Left forelimb (tissue), 1 donor: Measurements from ENCODE around the gene MYO9A.

Experiments used
- DNase-seq: peaks from one replicate; pipeline ENCODE4 v3.0.0-alpha.2; 2018; ENCODE audit warnings: low spot score

MYO9A gene

GRCh38 chr15:71957026-71957425, 160.9 kb downstream of the MYO9A start:
- DNase-seq, result no peak

GRCh38 chr15:71951134-71951533, 166.8 kb downstream of the MYO9A start:
- DNase-seq, result no peak

GRCh38 chr15:71945012-71945411, 172.9 kb downstream of the MYO9A start:
- no peak for DNase-seq

GRCh38 chr15:71943806-71944205, 174.1 kb downstream of the MYO9A start:
- no peak for DNase-seq

GRCh38 chr15:71939981-71940588, 177.9 kb downstream of the MYO9A start:
- DNase-seq, result no peak

GRCh38 chr15:71937650-71938311, 180.2 kb downstream of the MYO9A start:
- no peak for DNase-seq

- DNase-seq, result no peak
Measured at GRCh38 chr15:71934446-71934845, 183.5 kb downstream of the MYO9A start.

GRCh38 chr15:71932689-71933088, 185.3 kb downstream of the MYO9A start:
- DNase-seq, result no peak

GRCh38 chr15:71931261-71931660, 186.7 kb downstream of the MYO9A start:
- DNase-seq, result no peak

- no peak for DNase-seq
Measured at GRCh38 chr15:71925145-71925544, 192.8 kb downstream of the MYO9A start.

- DNase-seq, result no peak
Measured at GRCh38 chr15:71921191-71921590, 196.8 kb downstream of the MYO9A start.

GRCh38 chr15:71920573-71920972, 197.4 kb downstream of the MYO9A start:
- no peak for DNase-seq

GRCh38 chr15:71916834-71917233, 201.1 kb downstream of the MYO9A start:
- no peak for DNase-seq

- no peak for DNase-seq
Measured at GRCh38 chr15:71914092-71914491, 203.9 kb downstream of the MYO9A start.

GRCh38 chr15:71899674-71900073, 218.3 kb downstream of the MYO9A start:
- no peak for DNase-seq

- no peak for DNase-seq
Measured at GRCh38 chr15:71893691-71894090, 224.3 kb downstream of the MYO9A start.

- no peak for DNase-seq
Measured at GRCh38 chr15:71892335-71892734, 225.6 kb downstream of the MYO9A start.

- DNase-seq, result no peak
Measured at GRCh38 chr15:71891026-71891425, 226.9 kb downstream of the MYO9A start.

GRCh38 chr15:71889947-71890346, 228.0 kb downstream of the MYO9A start:
- DNase-seq, result no peak

GRCh38 chr15:71889385-71889784, 228.6 kb downstream of the MYO9A start:
- no peak for DNase-seq

- DNase-seq, result no peak
Measured at GRCh38 chr15:71888797-71889196, 229.2 kb downstream of the MYO9A start.

GRCh38 chr15:71885390-71885789, 232.6 kb downstream of the MYO9A start:
- no peak for DNase-seq

- DNase-seq, result no peak
Measured at GRCh38 chr15:71883447-71883846, 234.5 kb downstream of the MYO9A start.

GRCh38 chr15:71880276-71880675, 237.7 kb downstream of the MYO9A start:
- DNase-seq, result no peak
